Measurements from ENCODE around the gene ITPR3.

The ITPR3 gene

GRCh38 chr6:33691456-33692077 lies 70.4 kb downstream of the ITPR3 start:
- H3K4me3 ChIP-seq (ENCODE audit: low read length), result no peak overlapping the region
- no peak for TF ChIP-seq CTCF (IDR thresholded peaks at IDR 0.05; ENCODE audit: insufficient read depth, low read depth, low read length, missing control alignments)
- DNase-seq (ENCODE audit: low read depth), result no peak

GRCh38 chr6:33692078-33692759 lies 71.1 kb downstream of the ITPR3 start:
- TF ChIP-seq CTCF (IDR thresholded peaks at IDR 0.05; ENCODE audit: insufficient read depth, low read depth, low read length, missing control alignments), result no peak
- no peak for DNase-seq (ENCODE audit: low read depth)
- no peak overlapping the region for H3K4me3 ChIP-seq (ENCODE audit: low read length)

- H3K4me3 ChIP-seq (ENCODE audit: low read length), result no peak overlapping the region
- peak; percentile 45 for DNase-seq (ENCODE audit: low read depth)
- TF ChIP-seq CTCF (IDR thresholded peaks at IDR 0.05; ENCODE audit: insufficient read depth, low read depth, low read length, missing control alignments), result no peak
These were observed 71.6 kb downstream of the ITPR3 start for GRCh38 chr6:33692760-33693158.

GRCh38 chr6:33693186-33694105 lies 72.3 kb downstream of the ITPR3 start:
- TF ChIP-seq CTCF (IDR thresholded peaks at IDR 0.05; ENCODE audit: insufficient read depth, low read depth, low read length, missing control alignments), result no peak
- DNase-seq (ENCODE audit: low read depth), result no peak
- H3K4me3 ChIP-seq (ENCODE audit: low read length), result no peak overlapping the region

- no peak overlapping the region for H3K4me3 ChIP-seq (ENCODE audit: low read length)
- no peak for TF ChIP-seq CTCF (IDR thresholded peaks at IDR 0.05; ENCODE audit: insufficient read depth, low read depth, low read length, missing control alignments)
- DNase-seq (ENCODE audit: low read depth), result peak; percentile 79
These were observed 73.3 kb downstream of the ITPR3 start for GRCh38 chr6:33694401-33694931.

GRCh38 chr6:33694977-33695376 lies 73.9 kb downstream of the ITPR3 start:
- no peak for DNase-seq (ENCODE audit: low read depth)
- TF ChIP-seq CTCF (IDR thresholded peaks at IDR 0.05; ENCODE audit: insufficient read depth, low read depth, low read length, missing control alignments), result no peak
- H3K4me3 ChIP-seq (ENCODE audit: low read length), result no peak overlapping the region
